ENCODE data around the gene GH1.
"Not testable (repeated sequence)": the region's sequence is repeated elsewhere in the genome, so short reads cannot be mapped to it uniquely, and the experiment has no call there.

- TF ChIP-seq CTCF (IDR thresholded peaks at IDR 0.05); POLR2A (IDR thresholded peaks at IDR 0.05); POLR2AphosphoS5 (IDR thresholded peaks at IDR 0.05; ENCODE audit: insufficient read depth in 1 of 2, low read depth in 1 of 2): not testable (repeated sequence)
These were observed 48.4 kb downstream of the GH1 start for GRCh38 chr17:63870292-63870665.

All from vagina (tissue), 2 donors.